ENCODE results near the gene CEP43.
A peak's percentile ranks its signal among the peaks of the same experiment; 100 is the strongest.

CEP43 gene

DNA sequence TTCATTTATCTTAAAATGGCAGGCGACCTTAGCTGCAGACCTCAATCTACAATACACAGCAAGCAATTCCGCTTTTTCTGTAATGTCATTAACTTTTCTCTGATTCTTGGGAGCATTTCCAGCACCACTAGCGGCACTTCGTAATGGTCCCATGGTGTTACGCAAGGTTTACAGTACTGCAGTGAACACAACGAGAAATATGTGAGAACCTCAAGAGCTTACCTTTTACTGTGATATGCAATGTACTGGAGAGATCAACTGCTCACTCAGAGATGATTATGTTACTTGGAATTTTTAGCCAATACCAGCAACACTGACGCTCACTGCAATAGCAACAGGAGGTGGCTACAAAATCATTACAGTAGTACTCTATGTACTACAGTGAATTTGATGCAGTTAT is 2.8 kb upstream of the CEP43 start:
- TF ChIP-seq, protein P1, sequence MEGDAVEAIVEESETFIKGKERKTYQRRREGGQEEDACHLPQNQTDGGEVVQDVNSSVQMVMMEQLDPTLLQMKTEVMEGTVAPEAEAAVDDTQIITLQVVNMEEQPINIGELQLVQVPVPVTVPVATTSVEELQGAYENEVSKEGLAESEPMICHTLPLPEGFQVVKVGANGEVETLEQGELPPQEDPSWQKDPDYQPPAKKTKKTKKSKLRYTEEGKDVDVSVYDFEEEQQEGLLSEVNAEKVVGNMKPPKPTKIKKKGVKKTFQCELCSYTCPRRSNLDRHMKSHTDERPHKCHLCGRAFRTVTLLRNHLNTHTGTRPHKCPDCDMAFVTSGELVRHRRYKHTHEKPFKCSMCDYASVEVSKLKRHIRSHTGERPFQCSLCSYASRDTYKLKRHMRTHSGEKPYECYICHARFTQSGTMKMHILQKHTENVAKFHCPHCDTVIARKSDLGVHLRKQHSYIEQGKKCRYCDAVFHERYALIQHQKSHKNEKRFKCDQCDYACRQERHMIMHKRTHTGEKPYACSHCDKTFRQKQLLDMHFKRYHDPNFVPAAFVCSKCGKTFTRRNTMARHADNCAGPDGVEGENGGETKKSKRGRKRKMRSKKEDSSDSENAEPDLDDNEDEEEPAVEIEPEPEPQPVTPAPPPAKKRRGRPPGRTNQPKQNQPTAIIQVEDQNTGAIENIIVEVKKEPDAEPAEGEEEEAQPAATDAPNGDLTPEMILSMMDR (conservative IDR thresholded peaks at IDR 0.05; ENCODE audit: low read depth, low read length), result no peak
- DNase-seq (ENCODE audit: low read depth), result peak; percentile 87
- no peak overlapping the region for H3K4me3 ChIP-seq (ENCODE audit: low read depth, low read length)

DNA sequence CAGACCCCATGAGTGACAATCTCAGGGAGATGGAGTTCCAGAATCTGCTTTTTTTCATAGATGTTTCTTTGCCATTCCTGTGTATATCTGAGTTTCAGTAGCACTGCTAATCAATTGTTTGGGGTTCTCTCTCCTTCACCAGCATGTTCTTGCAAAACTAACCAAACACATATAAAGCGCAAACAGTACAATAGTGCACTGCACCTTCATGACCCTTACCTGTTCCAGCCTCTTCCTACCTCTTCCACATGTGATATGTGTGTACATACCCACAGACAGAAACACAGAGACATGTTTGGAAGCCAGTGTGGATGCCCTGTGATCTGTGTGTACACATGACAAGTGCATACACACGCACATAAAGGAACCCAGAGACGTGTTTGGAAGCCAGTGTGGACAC is 1.8 kb upstream of the CEP43 start:
- TF ChIP-seq, protein P1 (conservative IDR thresholded peaks at IDR 0.05; ENCODE audit: low read depth, low read length), result no peak
- no peak for DNase-seq (ENCODE audit: low read depth)
- peak overlapping the region; percentile 77 for H3K4me3 ChIP-seq (ENCODE audit: low read depth, low read length)

- TF ChIP-seq, protein P1 (conservative IDR thresholded peaks at IDR 0.05; ENCODE audit: low read depth, low read length), result peak; percentile 77
- peak; percentile 84 for DNase-seq (ENCODE audit: low read depth)
- peak overlapping the region; percentile 77 for H3K4me3 ChIP-seq (ENCODE audit: low read depth, low read length)
Measured at GRCh38 chr6:166997768-166998255, 1.4 kb upstream of the CEP43 start.

DNA sequence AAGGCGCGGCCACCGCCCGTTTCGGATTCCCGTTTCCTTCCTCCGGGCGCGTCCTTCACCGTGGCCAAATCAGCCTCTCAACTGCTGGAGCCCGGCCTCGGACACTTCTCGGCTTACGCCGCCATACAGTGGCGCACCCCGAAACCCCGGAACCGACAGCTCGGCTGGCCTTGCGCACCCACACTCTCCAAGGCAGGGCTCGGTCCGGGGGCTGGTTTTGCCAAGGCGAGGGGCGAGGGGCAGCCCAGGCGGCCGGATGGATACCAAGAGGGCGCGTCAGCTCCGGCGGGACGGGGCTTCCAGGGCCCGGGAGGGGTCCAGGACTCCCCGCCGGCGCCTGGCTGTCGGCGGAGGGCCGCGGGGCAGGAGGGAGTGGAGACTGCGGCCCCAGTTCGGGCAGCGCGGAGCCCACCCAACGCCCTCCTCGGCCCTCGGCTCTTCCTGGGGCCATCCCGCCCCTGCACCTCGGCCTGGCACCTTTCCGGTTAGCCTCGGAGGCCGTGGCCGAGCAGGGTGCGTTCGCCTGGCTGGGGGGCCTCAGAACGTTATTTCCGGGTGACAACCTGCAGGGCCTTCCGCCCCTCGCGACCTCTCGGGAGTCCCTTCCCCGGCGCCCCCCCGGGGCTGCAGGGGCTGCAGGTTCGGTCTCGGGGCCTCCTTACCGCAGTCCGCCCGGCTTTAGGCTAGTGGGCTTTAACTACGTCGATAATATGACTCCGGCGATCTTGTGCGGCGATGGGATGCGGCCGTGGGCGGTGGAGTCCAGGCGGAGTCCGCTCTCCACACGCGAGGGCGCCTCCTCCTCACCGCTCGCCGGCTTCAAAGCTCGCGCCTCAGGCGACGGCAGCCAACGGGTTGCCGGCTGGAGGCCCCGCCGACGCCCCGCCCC is 697 bp upstream of the CEP43 start:
- H3K4me3 ChIP-seq (ENCODE audit: low read depth, low read length), result peak overlapping the region; percentile 77
- TF ChIP-seq, protein P1 (conservative IDR thresholded peaks at IDR 0.05; ENCODE audit: low read depth, low read length), result no peak
- peak; percentile 12 for DNase-seq (ENCODE audit: low read depth)

GRCh38 chr6:166999884-167000253 is 672 bp downstream of the CEP43 start:
- TF ChIP-seq, protein P1 (conservative IDR thresholded peaks at IDR 0.05; ENCODE audit: low read depth, low read length), result no peak
- H3K4me3 ChIP-seq (ENCODE audit: low read depth, low read length), result peak overlapping the region; percentile 95
- DNase-seq (ENCODE audit: low read depth), result peak; percentile 13

DNA sequence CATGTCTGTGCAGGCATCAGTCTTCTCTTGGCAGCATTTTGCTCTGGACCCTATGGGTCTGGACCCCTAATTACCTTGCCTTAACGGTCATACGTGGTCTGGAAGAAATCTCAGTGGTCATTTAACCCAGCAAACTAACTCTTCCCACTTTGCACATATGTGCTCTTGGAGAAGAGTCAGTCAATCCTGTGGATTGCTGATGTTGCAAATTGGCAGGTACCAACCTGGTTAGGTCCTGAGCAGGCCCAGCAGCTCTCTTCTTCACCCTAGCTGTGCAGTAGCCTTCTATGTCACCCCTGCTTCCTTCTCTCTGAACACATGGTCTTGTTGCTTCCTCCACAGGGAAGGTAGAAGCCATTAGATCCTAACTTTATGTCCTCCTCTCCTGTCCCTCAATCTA is 1.6 kb downstream of the CEP43 start:
- DNase-seq (ENCODE audit: low read depth), result no peak
- no peak overlapping the region for H3K4me3 ChIP-seq (ENCODE audit: low read depth, low read length)
- TF ChIP-seq, protein P1 (conservative IDR thresholded peaks at IDR 0.05; ENCODE audit: low read depth, low read length), result no peak
